Stomach smooth muscle (tissue), 2 donors: ENCODE results near the gene DOCK6.

Source experiments
- H3K27ac ChIP-seq: one replicate; pipeline ENCODE4 v1.7.0; 2013; ENCODE audit warnings: mild to moderate bottlenecking, low read length, inconsistent platforms
- H3K27me3 ChIP-seq, 2 donors: one replicate each; pipeline ENCODE4 v1.7.0; 2013; ENCODE audit warnings: low read length in 2 of 2; ENCODE audit not compliant: insufficient read depth in 2 of 2, control insufficient read depth in 1 of 2
- H3K36me3 ChIP-seq, 2 donors: one replicate each; pipeline ENCODE4 v1.7.0; 2013; ENCODE audit warnings: low read length in 2 of 2; ENCODE audit not compliant: control insufficient read depth in 2 of 2, insufficient read depth in 2 of 2
- H3K4me1 ChIP-seq: one replicate; pipeline ENCODE4 v1.7.0; 2013; ENCODE audit warnings: low read length; ENCODE audit not compliant: control insufficient read depth, insufficient read depth
- H3K4me3 ChIP-seq, 2 donors: one replicate each; pipeline ENCODE4 v1.7.0; 2013; ENCODE audit warnings: low read length in 2 of 2
- H3K9ac ChIP-seq, 2 donors: one replicate each; pipeline ENCODE4 v1.7.0; 2013; ENCODE audit warnings: low read length in 2 of 2, mild to moderate bottlenecking in 1 of 2
- H3K9me3 ChIP-seq, 2 donors: one replicate each; pipeline ENCODE4 v1.7.0; 2013; ENCODE audit warnings: low read length in 2 of 2; ENCODE audit not compliant: control insufficient read depth in 2 of 2
- donor health status: healthy.
- donor health status: Pancreatic carcinoma.

DOCK6 gene

DNA sequence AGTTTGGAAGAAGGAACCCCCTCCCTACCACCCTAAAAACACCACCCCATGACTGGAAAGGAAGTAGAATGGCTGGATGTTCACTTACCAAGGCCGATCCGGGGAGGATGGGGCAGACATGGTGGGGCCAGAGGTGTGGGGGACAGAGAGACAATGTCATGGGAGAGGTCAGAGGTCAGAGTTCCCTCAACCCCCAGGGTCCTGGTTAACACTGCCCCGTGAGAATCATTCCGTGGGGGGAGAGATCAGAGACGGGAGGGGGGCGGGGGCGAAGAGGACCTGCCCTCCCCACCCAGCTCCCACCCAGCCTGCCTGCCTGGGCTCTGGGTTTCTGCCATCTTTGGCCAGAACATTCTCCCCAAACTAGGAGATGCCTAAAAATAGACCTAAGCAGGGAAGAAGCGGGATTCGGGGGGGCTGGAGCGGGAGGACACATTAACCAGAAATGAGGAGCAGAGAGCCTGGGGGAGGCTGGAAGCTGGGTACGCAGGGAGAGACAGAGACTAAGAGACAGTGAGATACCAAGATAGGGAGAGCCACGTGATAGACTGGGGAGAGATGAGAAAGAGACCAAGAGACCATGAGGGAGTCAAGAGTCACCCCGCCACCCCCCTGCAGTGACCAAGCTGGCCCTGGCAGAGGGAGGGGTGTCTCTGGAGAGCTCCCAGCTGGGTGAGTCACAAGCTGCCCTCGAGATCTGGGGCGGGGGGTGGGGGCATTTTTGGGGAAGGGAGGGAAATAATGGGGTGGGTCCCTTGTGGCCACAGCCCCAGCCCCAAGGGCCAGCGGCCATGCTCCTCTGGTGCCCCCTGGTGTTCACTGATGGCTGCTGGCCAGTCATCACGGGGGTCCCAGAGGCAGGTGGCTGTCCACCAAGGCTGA is 58.9 kb downstream of the DOCK6 start:
- Histone ChIP-seq H3K9me3 (no peaks in the 10 kb centered on the region), H3K36me3 (peaks cover 0 to 3% of the 10 kb centered on the region in 2 donors), H3K27me3 (no peaks in the 10 kb centered on the region), H3K27ac (peak overlapping the region; percentile 98), H3K4me3 (peak overlapping the region; percentile 66 to 68), H3K9ac (peak overlapping the region; percentile 56 to 73), H3K4me1 (peaks cover 41% of the 10 kb centered on the region)

- H3K27me3 ChIP-seq, result no peaks in the 10 kb centered on the region
- peaks cover 0 to 3% of the 10 kb centered on the region in 2 donors for H3K36me3 ChIP-seq
- H3K9me3 ChIP-seq, result no peaks in the 10 kb centered on the region
- H3K9ac ChIP-seq, result peak overlapping the region; percentile 56 to 73
- peaks cover 48% of the 10 kb centered on the region for H3K4me1 ChIP-seq
- peak overlapping the region; percentile 98 for H3K27ac ChIP-seq
- peak overlapping the region in 1 of 2 donors; percentile 63 for H3K4me3 ChIP-seq
Measured at GRCh38 chr19:11202488-11203193, 59.7 kb downstream of the DOCK6 start.

DNA sequence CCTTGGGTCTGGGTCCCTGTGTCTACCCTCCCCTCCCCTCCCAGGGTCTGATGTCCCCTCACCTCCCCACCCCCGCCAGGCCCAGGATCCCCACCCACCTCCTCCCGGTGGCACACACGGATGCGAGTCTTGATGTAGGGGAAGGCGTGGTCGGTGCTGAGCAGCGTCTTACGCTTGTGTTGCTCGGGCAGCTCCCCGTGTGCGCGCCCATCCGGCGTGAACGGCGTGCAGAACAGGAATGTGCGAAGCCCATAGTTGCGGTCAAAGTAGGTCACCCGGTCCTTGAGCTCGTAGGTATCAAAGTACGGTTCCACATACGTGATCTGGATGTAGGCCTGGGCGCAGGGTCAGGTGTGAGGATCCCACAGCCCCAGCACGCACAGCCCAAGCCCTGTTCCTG is 60.5 kb downstream of the DOCK6 start:
- H3K36me3 ChIP-seq, result no peaks in the 10 kb centered on the region
- H3K4me3 ChIP-seq, result no peak overlapping the region
- peak overlapping the region; percentile 98 for H3K27ac ChIP-seq
- peaks cover 48% of the 10 kb centered on the region for H3K4me1 ChIP-seq
- no peaks in the 10 kb centered on the region for H3K9me3 ChIP-seq
- H3K9ac ChIP-seq, result no peak overlapping the region
- no peaks in the 10 kb centered on the region for H3K27me3 ChIP-seq

DNA sequence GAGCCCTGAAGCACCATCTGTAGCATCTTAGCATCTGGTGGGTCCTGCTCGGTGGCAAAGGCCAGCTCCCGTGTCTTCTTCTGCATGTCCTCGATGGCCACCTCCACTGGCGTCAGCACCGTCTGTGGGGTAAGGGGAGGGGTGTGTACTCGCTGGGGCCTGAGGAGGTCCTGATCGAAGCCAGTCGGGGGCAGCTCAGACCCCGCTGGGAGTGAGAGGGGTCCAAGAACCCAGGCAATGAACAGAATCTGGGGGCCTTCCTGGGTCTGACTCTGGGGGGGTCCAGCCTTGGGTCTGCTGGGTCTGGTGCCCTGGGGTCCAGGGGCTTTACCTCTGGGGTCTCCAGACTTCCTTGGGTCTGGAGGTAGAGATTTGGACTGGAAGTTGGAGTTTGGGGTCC is 61.4 kb downstream of the DOCK6 start:
- Histone ChIP-seq H3K27ac (peak overlapping the region; percentile 98), H3K4me3 (no peak overlapping the region), H3K9ac (no peak overlapping the region), H3K27me3 (no peaks in the 10 kb centered on the region), H3K36me3 (no peaks in the 10 kb centered on the region), H3K4me1 (peaks cover 51% of the 10 kb centered on the region), H3K9me3 (no peaks in the 10 kb centered on the region)

GRCh38 chr19:11200015-11200574 is 62.2 kb downstream of the DOCK6 start:
- Histone ChIP-seq H3K27ac (no peak overlapping the region), H3K4me3 (no peak overlapping the region), H3K27me3 (no peaks in the 10 kb centered on the region), H3K9ac (no peak overlapping the region), H3K4me1 (peaks cover 56% of the 10 kb centered on the region), H3K9me3 (no peaks in the 10 kb centered on the region), H3K36me3 (peaks cover 0 to 2% of the 10 kb centered on the region in 2 donors)

DNA sequence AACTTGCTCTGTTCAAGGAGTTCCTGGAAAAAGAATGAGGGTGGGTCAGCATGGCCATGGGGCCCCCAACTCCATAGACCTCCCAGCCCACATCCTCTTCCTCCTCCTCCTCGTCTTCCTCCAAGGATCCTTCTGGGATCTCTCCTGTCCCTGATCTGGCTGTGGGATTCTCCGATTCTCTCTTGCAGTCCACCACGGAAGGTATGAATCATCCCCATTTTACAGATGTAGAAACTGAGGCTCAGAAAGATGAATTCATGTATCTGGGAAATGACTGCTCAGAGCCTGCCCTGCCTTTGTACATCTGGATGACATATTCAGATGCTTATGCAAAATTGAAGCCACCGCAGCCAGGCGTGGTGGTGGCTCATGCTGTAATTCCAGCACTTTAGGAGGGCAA is 62.8 kb downstream of the DOCK6 start:
- no peaks in the 10 kb centered on the region for H3K9me3 ChIP-seq
- H3K27me3 ChIP-seq, result no peaks in the 10 kb centered on the region
- no peak overlapping the region for H3K4me3 ChIP-seq
- no peak overlapping the region for H3K9ac ChIP-seq
- H3K4me1 ChIP-seq, result peaks cover 56% of the 10 kb centered on the region
- H3K27ac ChIP-seq, result peak overlapping the region; percentile 67
- peaks cover 0 to 2% of the 10 kb centered on the region in 2 donors for H3K36me3 ChIP-seq

- Histone ChIP-seq H3K4me1 (peaks cover 57% of the 10 kb centered on the region), H3K4me3 (no peak overlapping the region), H3K27me3 (no peaks in the 10 kb centered on the region), H3K27ac (peak overlapping the region; percentile 67), H3K9me3 (no peaks in the 10 kb centered on the region), H3K9ac (no peak overlapping the region), H3K36me3 (peaks cover 0 to 4% of the 10 kb centered on the region in 2 donors)
Measured at GRCh38 chr19:11198769-11199424, 63.4 kb downstream of the DOCK6 start.

GRCh38 chr19:11198175-11198534 is 64.2 kb downstream of the DOCK6 start:
- Histone ChIP-seq H3K4me3 (peak overlapping the region in 1 of 2 donors; percentile 96), H3K36me3 (peaks cover 6 to 8% of the 10 kb centered on the region in 2 donors), H3K27ac (peak overlapping the region; percentile 67), H3K4me1 (peaks cover 57% of the 10 kb centered on the region), H3K27me3 (no peaks in the 10 kb centered on the region), H3K9me3 (no peaks in the 10 kb centered on the region), H3K9ac (peak overlapping the region in 1 of 2 donors; percentile 36)

GRCh38 chr19:11197291-11198174 is 64.8 kb downstream of the DOCK6 start, which contains the start of gene KANK2:
TSS of gene KANK2 (minus strand) at chr19:11197545. CDS start at chr19:11194511, 3,034 bp downstream.
- Histone ChIP-seq H3K9me3 (no peaks in the 10 kb centered on the region), H3K27me3 (no peaks in the 10 kb centered on the region), H3K4me1 (peaks cover 57% of the 10 kb centered on the region), H3K9ac (peak within 1 kb of the TSS; percentile 84), H3K4me3 (peak within 1 kb of the TSS; percentile 83 to 96), H3K27ac (peak within 1 kb of the TSS; percentile 88), H3K36me3 (peaks cover 12 to 13% of the 10 kb centered on the region in 2 donors)
